T-helper 2 cell treated with Interferon-gamma antibody and Interleukin-4, amounts not matched to agents 100 ng/mL and 5 ng/mL, for 36 hours (primary cell): Measurements from ENCODE around the gene ZEB1. TPM values are rescaled to one million over a fixed set of nuclear protein-coding genes. Genes with fewer than 3 reads are reported as not detected.

Experiments
- intact Hi-C: fragments of 100-400 bp; cut with micrococcal nuclease; formaldehyde crosslinking; loops from one replicate; pipeline ENCODE4 v1.15.1; 2023
- total RNA-seq: library from RNA; stranded (reverse); gene quantifications from 2 replicates; pipeline ENCODE4 v1.2.3, GENCODE V29; 2022

The ZEB1 gene
- total RNA-seq, 1 donor from 2014 or later = 56.6 TPM

DNA sequence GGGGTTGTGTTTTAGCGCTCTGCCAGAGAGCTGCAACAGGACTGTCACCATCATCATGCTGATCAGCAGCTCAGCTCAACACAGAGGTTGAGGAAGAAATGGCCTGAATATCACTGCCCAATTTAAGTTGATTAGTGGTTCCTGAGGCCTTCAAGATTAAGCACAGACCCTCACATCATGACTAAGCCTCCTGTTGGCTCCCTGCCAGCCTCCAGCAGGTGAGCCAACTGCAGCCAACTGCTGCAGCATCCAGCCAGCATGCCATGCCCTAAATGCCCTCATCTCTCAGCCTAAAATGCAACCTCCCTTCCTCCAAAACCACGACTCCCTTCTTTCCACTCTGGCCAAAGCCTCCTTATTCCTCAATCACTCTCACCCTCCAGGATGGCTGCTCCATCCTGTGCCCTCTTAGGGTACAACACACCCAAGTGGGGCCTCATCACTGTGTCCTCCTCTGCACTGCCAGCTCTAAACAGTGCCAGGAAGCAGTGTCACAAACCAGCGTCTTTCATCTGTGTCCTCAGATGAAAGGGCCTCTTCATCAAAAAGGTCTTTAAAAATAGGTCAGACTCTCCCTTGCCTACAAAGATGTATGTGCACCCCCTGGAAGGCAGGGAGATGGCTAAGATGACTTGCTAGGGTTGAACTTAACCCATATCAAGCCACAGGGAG lies 259.3 kb downstream of the ZEB1 start:
- intact Hi-C loops = no loop called here

DNA sequence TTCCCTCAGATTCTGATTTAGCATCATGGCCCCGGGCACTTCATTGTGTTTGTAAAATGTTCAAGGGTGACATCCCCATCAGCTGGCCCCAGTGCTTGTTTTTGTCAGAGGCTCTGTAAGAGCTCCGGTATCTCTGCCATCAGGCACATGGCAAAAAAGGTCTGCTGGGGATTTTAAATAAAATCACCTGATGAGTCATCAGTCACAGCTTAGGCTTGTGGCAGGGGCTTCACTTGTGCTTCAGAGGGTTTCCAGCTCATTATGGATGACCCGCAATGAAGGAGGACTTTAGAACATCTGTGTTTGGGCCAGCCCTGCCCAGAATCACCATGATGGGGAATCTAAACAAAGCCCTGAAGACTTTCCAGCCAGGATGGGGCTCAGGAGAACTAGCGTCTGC lies 259.9 kb downstream of the ZEB1 start:
- intact Hi-C loops = no loop called here
